Stimulated activated CD8-positive, alpha-beta memory T cell treated with anti-CD3 and anti-CD28 coated beads, Interleukin-2, amount 100 ng/mL, for 1 hour (primary cell): Measurements from ENCODE around the gene ZNF534.
"Not testable (repeated sequence)": the region's sequence is repeated elsewhere in the genome, so short reads cannot be mapped to it uniquely, and the experiment has no call there.

Experiments
- DNase-seq, 2 donors: peaks; one replicate each; pipeline ENCODE4 v3.0.0-alpha.2; 2020; ENCODE audit warnings: low read depth in 2 of 2

Gene ZNF534

GRCh38 chr19:52498571-52498970 is 69.6 kb downstream of the ZNF534 start:
- DNase-seq = no peak

- DNase-seq = not testable (repeated sequence)
These were observed 71.5 kb downstream of the ZNF534 start for GRCh38 chr19:52500474-52500873.

GRCh38 chr19:52500991-52501390 is 72.0 kb downstream of the ZNF534 start:
- DNase-seq = not testable (repeated sequence)
